Spinal cord (tissue), 10 donors: Measurements from ENCODE around the gene GRHL3. TPM values are rescaled to one million over a fixed set of nuclear protein-coding genes. Genes with fewer than 3 reads are reported as not detected.
A peak's percentile ranks its signal among the peaks of the same experiment; 100 is the strongest.
"Not testable (repeated sequence)": the region's sequence is repeated elsewhere in the genome, so short reads cannot be mapped to it uniquely, and the experiment has no call there.

Source experiments
- DNase-seq, 6 donors: peaks; one replicate each; pipeline versions ENCODE4 v3.0.0 to v3.0.0-alpha.2; 2013 to 2015; ENCODE audit warnings: low spot score in 6 of 6, low read depth in 4 of 6
- H3K27ac ChIP-seq: one replicate; pipeline ENCODE4 v1.5.1; 2013; ENCODE audit warnings: low read depth, low read length, control low read depth
- H3K27me3 ChIP-seq: one replicate; pipeline ENCODE4 v1.6.1; 2013; ENCODE audit warnings: low read length; ENCODE audit not compliant: control insufficient read depth, insufficient read depth
- H3K36me3 ChIP-seq: one replicate; pipeline ENCODE4 v1.6.1; 2013; ENCODE audit warnings: low read length; ENCODE audit not compliant: control insufficient read depth, insufficient read depth
- H3K4me1 ChIP-seq: one replicate; pipeline ENCODE4 v1.6.1; 2013; ENCODE audit warnings: low read length; ENCODE audit not compliant: control insufficient read depth, insufficient read depth
- H3K4me3 ChIP-seq: one replicate; pipeline ENCODE4 v1.5.1; 2013; ENCODE audit warnings: low read depth, low read length, control low read depth
- H3K9me3 ChIP-seq: one replicate; pipeline ENCODE4 v1.6.1; 2013; ENCODE audit warnings: low read length; ENCODE audit not compliant: control insufficient read depth, insufficient read depth
- WGBS: methylation state at CpG from one replicate; pipeline ENCODE4 v1.1.5; 2013; ENCODE audit warnings: missing lambda C conversion rate; ENCODE audit not compliant: insufficient coverage; 5-methylcytosine and 5-hydroxymethylcytosine counted together
- long read RNA-seq, 4 donors: transcript quantifications; one replicate each; lab custom pipeline, GENCODE V29; 2026
- polyA plus RNA-seq, 2 donors: library from polyadenylated mRNA; unstranded; fragments of 120-200 nt; gene quantifications; one replicate each; pipeline ENCODE4 v1.2.1, GENCODE V29; 2013; ENCODE audit not compliant: insufficient read length in 2 of 2
- total RNA-seq, 2 donors: library from RNA; depleted of rRNA in 1 of 2; stranded (reverse); fragments of 120-200 nt in 1 of 2; fragments of >200 nt in 1 of 2; gene quantifications; one replicate each; pipeline versions ENCODE4 v1.2.3 to v1.2.4, GENCODE V29; 2013 to 2014
- donor health status: healthy.

Gene GRHL3
- total RNA-seq (1 to 10 TPM in 1 of 2 donors, under 1 TPM in 1; 0.69 to 2.5 TPM), polyA plus RNA-seq (1 to 10 TPM; 2.9 to 3.0 TPM)
- long read RNA-seq, donor 1, partial matches to known transcripts: 0 of 1 reads
- long read RNA-seq, donor 1, other reads (novel, unspliced or antisense): 0 of 1 reads
- long read RNA-seq, donor 2: 0 reads
- long read RNA-seq, donor 3: 0 reads
- long read RNA-seq, donor 4: 0 reads

DNA sequence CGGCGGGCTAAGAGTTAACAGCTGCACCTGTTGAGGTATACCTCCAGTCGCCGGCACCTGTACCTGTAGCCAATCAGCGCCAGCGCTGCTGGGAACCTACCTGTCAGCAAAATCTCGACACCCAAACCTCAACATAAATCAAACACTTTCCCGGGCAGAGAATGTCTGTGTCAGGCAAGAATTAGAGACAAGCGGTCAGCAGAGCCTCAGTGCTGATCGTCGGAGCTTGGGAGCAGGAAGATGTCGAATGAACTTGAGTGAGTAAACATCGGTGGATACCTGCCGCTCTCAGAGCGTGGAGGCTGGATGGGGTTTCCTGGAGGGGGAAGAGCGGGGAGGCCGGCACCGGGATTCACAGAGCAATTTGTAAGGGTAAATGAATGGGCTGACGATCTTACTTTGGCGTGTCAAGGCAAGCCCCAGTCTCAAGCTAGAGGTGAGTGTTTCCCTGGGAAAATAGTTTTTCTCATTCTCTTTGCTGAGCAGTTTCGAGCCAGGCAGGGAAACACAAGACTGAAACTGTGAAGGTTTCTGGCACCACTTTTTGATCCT lies at the start of gene GRHL3:
Gene GRHL3 (plus strand): TSS at position 46 of the 552 bp plus-strand sequence. CDS start 195 bp downstream, at position 241.
- no peaks in the 10 kb centered on the region for H3K36me3 ChIP-seq
- H3K27ac ChIP-seq: peak within 1 kb of the TSS; percentile 78
- H3K4me3 ChIP-seq: peak within 1 kb of the TSS; percentile 11
- peaks cover 41% of the 10 kb centered on the region for H3K27me3 ChIP-seq
- peak in 1 of 6 donors; percentile 25 for DNase-seq
- 5% methylated on average over 21 of the region's 21 CpGs for WGBS
- no peaks in the 10 kb centered on the region for H3K9me3 ChIP-seq
- H3K4me1 ChIP-seq: peaks cover 49% of the 10 kb centered on the region

DNA sequence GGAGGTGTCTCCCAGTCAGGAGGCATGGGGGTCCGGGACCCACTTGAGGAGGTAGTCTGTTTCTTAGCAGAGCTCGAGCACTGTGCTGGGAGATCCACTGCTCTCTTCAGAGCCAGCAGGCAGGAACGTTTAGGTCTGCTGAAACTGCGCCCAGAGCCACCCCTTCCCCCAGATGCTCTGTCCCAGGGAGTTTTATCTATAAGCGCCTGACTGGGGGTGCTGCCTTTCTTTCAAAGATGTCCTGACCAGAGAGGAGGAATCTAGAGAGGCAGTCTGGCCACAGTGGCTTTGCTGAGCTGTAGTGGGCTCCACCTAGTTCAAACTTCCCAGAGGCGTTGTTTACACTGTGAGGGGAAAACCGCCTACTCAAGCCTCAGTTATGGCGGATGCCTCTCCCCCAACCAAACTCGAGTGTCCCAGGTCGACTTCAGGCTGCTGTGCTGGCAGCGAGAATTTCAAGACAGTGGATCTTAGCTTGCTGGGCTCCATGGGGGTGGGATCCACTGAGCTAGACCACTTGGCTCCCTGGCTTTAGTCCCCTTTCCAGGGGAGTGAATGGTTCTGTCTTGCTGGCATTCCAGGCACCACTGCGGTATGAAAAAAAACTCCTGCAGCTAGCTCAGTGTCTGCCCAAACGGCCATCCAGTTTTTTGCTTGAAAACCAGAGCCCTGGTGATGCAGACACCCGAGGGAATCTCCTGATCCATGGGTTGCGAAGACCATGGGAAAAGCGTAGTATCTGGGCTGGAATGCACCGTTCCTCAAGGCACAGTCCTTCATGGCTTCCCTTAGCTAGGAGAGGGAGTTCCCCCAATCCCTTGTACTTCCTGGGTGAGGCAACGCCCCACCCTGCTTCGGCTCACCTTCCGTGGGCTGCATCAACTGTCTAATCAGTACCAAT lies 44.7 kb upstream of the GRHL3 start:
- WGBS: 88% methylated on average over 16 of the region's 20 CpGs
- not testable (repeated sequence) for H3K4me1 ChIP-seq, DNase-seq

DNA sequence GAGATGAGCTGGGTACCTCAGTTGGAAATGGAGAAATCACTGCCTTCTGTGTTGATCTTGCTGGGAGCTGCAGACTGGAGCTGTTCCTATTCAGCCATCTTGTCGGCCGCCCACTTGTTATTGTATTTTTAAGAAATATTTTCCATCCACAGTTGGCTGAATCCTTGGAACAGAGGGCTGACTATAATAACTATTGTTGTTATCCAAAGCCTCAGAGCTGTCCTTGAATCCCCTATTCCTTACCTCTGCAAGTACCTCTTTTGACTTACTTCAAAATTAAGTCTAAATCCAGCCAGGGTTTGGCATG lies 44.1 kb upstream of the GRHL3 start:
- H3K27me3 ChIP-seq: peaks cover 2% of the 10 kb centered on the region
- no CpG with 5 or more reads among the region's 2 CpGs for WGBS
- no peaks in the 10 kb centered on the region for H3K9me3 ChIP-seq
- no peak overlapping the region for H3K27ac ChIP-seq
- H3K4me3 ChIP-seq: no peak overlapping the region
- H3K36me3 ChIP-seq: no peaks in the 10 kb centered on the region
- no peak for DNase-seq
- peaks cover 7% of the 10 kb centered on the region for H3K4me1 ChIP-seq

More for the DNA sequence above, 44.7 kb upstream of the GRHL3 start:
- not testable (repeated sequence) for H3K27me3 ChIP-seq, H3K36me3 ChIP-seq, H3K4me3 ChIP-seq, H3K9me3 ChIP-seq, H3K27ac ChIP-seq

DNA sequence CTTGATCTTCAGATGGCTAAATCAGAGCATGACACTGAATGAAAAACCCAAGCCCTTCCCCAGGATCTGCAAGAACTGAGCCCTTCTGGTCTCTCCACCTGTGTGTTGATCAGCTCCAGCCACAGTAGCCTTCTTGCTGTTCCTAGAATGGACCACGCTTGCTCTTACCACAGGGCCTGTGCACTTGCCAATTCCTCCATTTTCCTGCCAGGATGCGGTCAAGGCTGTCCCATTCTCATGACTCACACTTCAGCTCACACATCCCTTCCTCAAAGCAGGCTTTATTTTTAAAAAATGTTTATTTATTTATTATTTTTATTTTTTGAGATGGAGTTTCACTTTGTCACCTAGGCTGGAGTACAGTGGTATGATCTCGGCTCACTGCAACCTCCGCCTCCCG lies 43.6 kb upstream of the GRHL3 start:
- 98% methylated on average over 4 of the region's 5 CpGs for WGBS
- H3K36me3 ChIP-seq: no peaks in the 10 kb centered on the region
- no peak overlapping the region for H3K4me3 ChIP-seq

DNA sequence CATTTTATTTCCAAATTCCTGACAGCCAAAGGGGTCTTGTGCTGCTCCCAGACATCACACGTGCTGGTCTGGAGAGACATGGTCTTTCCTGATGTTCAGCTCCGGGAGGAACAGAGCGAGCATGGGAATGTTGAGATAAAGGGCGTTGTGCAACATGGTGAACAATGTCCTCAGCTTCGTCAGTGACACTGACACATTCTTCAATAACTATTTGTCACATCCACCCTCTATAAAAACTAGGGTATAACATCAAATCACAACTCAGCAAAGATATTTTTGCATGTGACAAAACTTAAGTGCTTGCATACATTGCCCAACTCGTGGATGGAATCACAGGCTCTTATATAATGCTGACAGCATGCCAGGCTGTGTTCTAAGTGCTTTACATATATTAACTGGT lies 42.4 kb upstream of the GRHL3 start:
- Histone ChIP-seq H3K27ac (no peak overlapping the region), H3K27me3 (peaks cover 2% of the 10 kb centered on the region), H3K36me3 (no peaks in the 10 kb centered on the region), H3K4me3 (no peak overlapping the region), H3K9me3 (no peaks in the 10 kb centered on the region), H3K4me1 (peaks cover 7% of the 10 kb centered on the region)
- DNase-seq: no peak
- WGBS: 17% methylated on average over 1 of the region's 6 CpGs

More for the DNA sequence above, 43.6 kb upstream of the GRHL3 start:
- peaks cover 2% of the 10 kb centered on the region for H3K27me3 ChIP-seq
- no peaks in the 10 kb centered on the region for H3K9me3 ChIP-seq
- H3K27ac ChIP-seq: no peak overlapping the region
- H3K4me1 ChIP-seq: peaks cover 7% of the 10 kb centered on the region
- DNase-seq: no peak

DNA sequence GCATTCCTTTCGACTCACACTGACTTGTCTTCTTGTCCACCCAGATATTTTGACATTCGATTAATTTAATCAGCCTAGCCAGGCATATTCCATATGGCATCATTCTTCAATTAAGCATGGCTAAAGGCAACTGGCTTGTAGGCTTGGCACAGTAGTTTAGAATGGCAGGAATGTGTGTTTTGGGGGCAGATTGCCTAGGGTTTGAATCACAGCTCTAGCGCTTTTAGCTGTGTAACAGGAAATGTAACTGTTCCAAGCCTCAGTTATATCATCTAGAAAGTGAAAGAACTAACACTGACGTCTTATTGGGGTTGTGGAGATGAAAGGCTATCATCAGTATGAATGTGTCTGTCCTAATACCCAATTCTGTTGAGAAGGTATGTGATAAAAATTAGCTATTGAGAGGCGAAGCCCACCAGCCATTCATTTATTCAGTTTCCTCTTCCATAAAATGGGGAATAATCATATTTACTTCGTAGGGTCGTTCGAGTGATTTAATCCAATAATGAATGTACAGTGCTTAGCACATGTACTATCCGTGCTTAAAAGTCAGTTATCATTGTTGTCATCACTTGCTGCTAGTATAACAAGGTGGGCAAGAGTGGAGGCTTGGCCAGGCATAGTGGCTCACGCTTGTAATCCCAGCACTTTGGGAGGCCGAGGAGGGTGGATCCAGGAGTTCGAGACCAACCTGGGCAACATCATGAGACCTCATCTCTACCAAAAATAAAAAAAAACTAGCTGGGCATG lies 41.6 kb upstream of the GRHL3 start:
- Histone ChIP-seq H3K27me3 (peaks cover 2% of the 10 kb centered on the region), H3K9me3 (no peaks in the 10 kb centered on the region), H3K27ac (no peak overlapping the region), H3K36me3 (no peaks in the 10 kb centered on the region), H3K4me1 (peaks cover 7% of the 10 kb centered on the region), H3K4me3 (no peak overlapping the region)
- peak in 1 of 6 donors; percentile 24 for DNase-seq
- WGBS: 81% methylated on average over 4 of the region's 12 CpGs

DNA sequence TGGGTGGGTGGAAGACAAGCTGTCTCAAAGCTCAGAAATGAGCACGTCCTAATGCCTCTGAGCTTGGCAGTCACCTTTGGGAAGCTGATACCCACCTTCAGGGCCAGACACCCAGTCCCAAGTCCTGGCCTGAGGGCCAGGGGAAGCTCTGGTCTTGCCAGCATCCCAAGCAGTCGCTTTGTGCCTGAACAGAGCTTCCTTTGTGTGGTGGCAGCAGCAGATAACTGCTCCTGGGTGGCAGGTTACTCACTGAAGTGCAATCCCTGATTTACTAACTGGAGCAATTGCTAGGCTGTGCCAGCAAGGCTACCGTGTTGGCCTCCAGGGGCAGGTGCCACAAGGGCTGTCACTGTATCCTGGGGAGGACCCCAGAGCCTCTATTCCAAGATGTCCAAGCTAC lies 40.4 kb upstream of the GRHL3 start:
- no peak for DNase-seq
- H3K27ac ChIP-seq: no peak overlapping the region
- peaks cover 2% of the 10 kb centered on the region for H3K27me3 ChIP-seq
- H3K9me3 ChIP-seq: no peaks in the 10 kb centered on the region
- H3K36me3 ChIP-seq: no peaks in the 10 kb centered on the region
- H3K4me1 ChIP-seq: peaks cover 7% of the 10 kb centered on the region
- WGBS: 47% methylated on average over 3 of the region's 3 CpGs
- H3K4me3 ChIP-seq: no peak overlapping the region

DNA sequence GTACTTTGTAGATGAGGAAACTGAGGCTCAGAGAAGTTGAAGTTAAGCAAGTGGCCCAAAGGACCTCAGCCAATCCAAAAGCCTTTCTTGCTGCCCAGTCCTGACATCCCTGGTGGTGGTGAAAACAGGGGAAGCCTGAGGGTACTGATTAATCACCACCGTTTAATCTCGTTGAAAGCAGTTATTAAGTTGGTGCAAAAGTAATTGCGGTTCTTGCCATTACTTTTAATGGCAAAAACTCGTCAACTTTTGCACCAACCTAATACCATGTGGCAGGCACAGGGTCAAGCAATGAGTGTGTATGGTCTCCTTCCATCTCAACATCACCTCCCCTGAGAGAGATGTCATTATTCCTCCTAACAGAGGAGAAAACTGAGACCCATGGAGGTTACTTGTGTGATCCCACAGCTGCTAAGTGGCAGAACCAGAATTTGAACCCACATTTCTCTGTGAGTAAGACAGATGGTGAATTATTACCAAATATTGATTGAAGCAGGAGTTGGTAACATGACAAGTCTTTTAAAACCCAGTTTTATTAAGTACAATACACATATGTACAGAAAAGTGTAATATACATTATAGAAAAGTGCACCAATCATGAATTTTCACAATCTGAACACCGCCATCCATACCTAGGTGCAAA lies 39.4 kb upstream of the GRHL3 start:
- H3K36me3 ChIP-seq: no peaks in the 10 kb centered on the region
- peaks cover 2% of the 10 kb centered on the region for H3K27me3 ChIP-seq
- no peak for DNase-seq
- H3K27ac ChIP-seq: no peak overlapping the region
- 79% methylated on average over 5 of the region's 5 CpGs for WGBS
- no peaks in the 10 kb centered on the region for H3K9me3 ChIP-seq
- no peak overlapping the region for H3K4me3 ChIP-seq
- peaks cover 7% of the 10 kb centered on the region for H3K4me1 ChIP-seq

DNA sequence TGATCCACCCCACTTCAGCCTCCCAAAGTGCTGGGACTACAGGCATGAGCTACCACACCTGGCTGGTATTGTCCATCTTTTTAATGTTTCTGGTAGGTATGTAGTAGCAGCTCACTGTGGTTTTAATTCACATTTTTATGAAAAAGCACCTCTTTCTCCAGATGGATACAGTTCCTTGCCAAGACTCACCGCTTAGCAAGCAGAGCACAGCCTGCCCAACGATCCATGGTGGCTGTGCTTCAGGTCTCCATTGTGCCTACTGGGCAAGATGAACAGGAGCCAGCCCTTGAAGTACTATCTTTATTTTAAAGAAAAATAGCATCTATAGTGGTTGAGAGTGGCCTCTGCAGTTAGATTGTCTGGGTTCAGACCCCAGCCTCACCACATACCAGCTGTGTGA lies 37.6 kb upstream of the GRHL3 start:
- Histone ChIP-seq H3K4me3 (no peak overlapping the region), H3K9me3 (no peaks in the 10 kb centered on the region), H3K36me3 (no peaks in the 10 kb centered on the region), H3K27me3 (peaks cover 2% of the 10 kb centered on the region), H3K27ac (no peak overlapping the region), H3K4me1 (peaks cover 18% of the 10 kb centered on the region)
- no peak for DNase-seq
- 59% methylated on average over 2 of the region's 2 CpGs for WGBS
